COLO668 (cell line): ENCODE results near the gene SCIMP.
"Not testable (repeated sequence)": the region's sequence is repeated elsewhere in the genome, so short reads cannot be mapped to it uniquely, and the experiment has no call there.

Source experiments
- DNase-seq: peaks from one replicate; lab custom pipeline; 2025; ENCODE audit not compliant: unreplicated experiment; lab: John Stamatoyannopoulos, UW

Gene SCIMP

GRCh38 chr17:5238333-5238732 lies 3.7 kb upstream of the SCIMP start:
- peak; percentile 1 for DNase-seq

GRCh38 chr17:5237541-5238016 lies 2.9 kb upstream of the SCIMP start:
- peak; percentile 72 for DNase-seq

- DNase-seq: no peak
Measured at GRCh38 chr17:5236938-5237540, 2.4 kb upstream of the SCIMP start.

GRCh38 chr17:5233492-5233891 lies 1.2 kb downstream of the SCIMP start:
- not testable (repeated sequence) for DNase-seq

GRCh38 chr17:5226940-5227878 lies 7.5 kb downstream of the SCIMP start:
- no peak for DNase-seq

GRCh38 chr17:5225668-5226457 lies 8.8 kb downstream of the SCIMP start:
- no peak for DNase-seq

- DNase-seq: not testable (repeated sequence)
Measured at GRCh38 chr17:5221912-5222311, 12.7 kb downstream of the SCIMP start.

- no peak for DNase-seq
Measured at GRCh38 chr17:5220074-5220473, 14.6 kb downstream of the SCIMP start.

- no peak for DNase-seq
Measured at GRCh38 chr17:5219536-5219935, 15.1 kb downstream of the SCIMP start.

- DNase-seq: not testable (repeated sequence)
Measured at GRCh38 chr17:5217562-5217961, 17.1 kb downstream of the SCIMP start.

GRCh38 chr17:5211458-5211857 lies 23.2 kb downstream of the SCIMP start:
- no peak for DNase-seq

- no peak for DNase-seq
Measured at GRCh38 chr17:5210614-5211252, 23.9 kb downstream of the SCIMP start.

GRCh38 chr17:5210091-5210490 lies 24.6 kb downstream of the SCIMP start:
- DNase-seq: no peak

- no peak for DNase-seq
Measured at GRCh38 chr17:5209396-5209795, 25.3 kb downstream of the SCIMP start.

GRCh38 chr17:5203908-5204294 lies 30.8 kb downstream of the SCIMP start:
- DNase-seq: no peak

- DNase-seq: no peak
Measured at GRCh38 chr17:5203178-5203907, 31.3 kb downstream of the SCIMP start.

GRCh38 chr17:5201011-5201410 lies 33.6 kb downstream of the SCIMP start:
- DNase-seq: no peak

GRCh38 chr17:5200360-5200759 lies 34.3 kb downstream of the SCIMP start:
- DNase-seq: no peak

GRCh38 chr17:5198472-5198871 lies 36.2 kb downstream of the SCIMP start:
- no peak for DNase-seq

- no peak for DNase-seq
Measured at GRCh38 chr17:5194346-5194745, 40.3 kb downstream of the SCIMP start.
